HG03139 (cell line): ENCODE measurements around the gene LMNTD2.

Experiments used
- ATAC-seq: cut with Tn5 transposase; IDR thresholded peaks from one replicate; pipeline ENCODE4 v1.9.1; 2021; ENCODE audit not compliant: unreplicated experiment

The LMNTD2 gene

GRCh38 chr11:554428-555226 is 5.9 kb downstream of the LMNTD2 start:
- ATAC-seq: no peak

- ATAC-seq: no peak
Observed at GRCh38 chr11:553988-554340, 6.6 kb downstream of the LMNTD2 start.

GRCh38 chr11:553083-553987 is 7.2 kb downstream of the LMNTD2 start:
- ATAC-seq: no peak

- ATAC-seq: no peak
Observed at GRCh38 chr11:551596-551995, 8.9 kb downstream of the LMNTD2 start.

- ATAC-seq: no peak
Observed at GRCh38 chr11:551131-551530, 9.4 kb downstream of the LMNTD2 start.

GRCh38 chr11:550746-551085 is 9.8 kb downstream of the LMNTD2 start:
- no peak for ATAC-seq

- no peak for ATAC-seq
Observed at GRCh38 chr11:550021-550745, 10.4 kb downstream of the LMNTD2 start.

- no peak for ATAC-seq
Observed at GRCh38 chr11:548700-549603, 11.6 kb downstream of the LMNTD2 start.

- ATAC-seq: no peak
Observed at GRCh38 chr11:545171-545570, 15.4 kb downstream of the LMNTD2 start.

GRCh38 chr11:544817-545166 is 15.7 kb downstream of the LMNTD2 start:
- no peak for ATAC-seq

- no peak for ATAC-seq
Observed at GRCh38 chr11:541433-541885, 19.1 kb downstream of the LMNTD2 start.

- no peak for ATAC-seq
Observed at GRCh38 chr11:540583-541432, 19.7 kb downstream of the LMNTD2 start.

GRCh38 chr11:539971-540481 is 20.5 kb downstream of the LMNTD2 start:
- ATAC-seq: no peak

GRCh38 chr11:538431-539051 is 22.0 kb downstream of the LMNTD2 start:
- no peak for ATAC-seq

- no peak for ATAC-seq
Observed at GRCh38 chr11:537622-538430, 22.7 kb downstream of the LMNTD2 start.

GRCh38 chr11:536841-537621 is 23.5 kb downstream of the LMNTD2 start, which contains the start of gene LRRC56:
LRRC56 (plus strand) TSS chr11:537527; CDS start chr11:540685, 3,158 bp downstream.
- peak; percentile 44 for ATAC-seq
